Activated T-helper 17 cell treated with anti-CD3 and anti-CD28 coated beads, Interleukin-2, amount 50 U/mL, for 72 hours (primary cell): ENCODE results near the gene HAPSTR1. TPM values are rescaled to one million over a fixed set of nuclear protein-coding genes. Genes with fewer than 3 reads are reported as not detected.
A peak's percentile ranks its signal among the peaks of the same experiment; 100 is the strongest.

Experiments
- ATAC-seq: fragments of 150-1000 bp; cut with Tn5 transposase; replicated peaks from 2 replicates; pipeline ENCODE4 v1.10.0; 2021; ENCODE audit warnings: mild to moderate bottlenecking, moderate library complexity
- H3K27ac Mint-ChIP-seq: one replicate; pipeline ENCODE4 v1.8.0; 2022; ENCODE audit warnings: mixed read lengths
- H3K27me3 Mint-ChIP-seq: one replicate; pipeline ENCODE4 v1.8.0; 2022; ENCODE audit warnings: mixed read lengths
- H3K36me3 Mint-ChIP-seq: one replicate; pipeline ENCODE4 v1.8.0; 2022; ENCODE audit warnings: low read depth, mild to moderate bottlenecking, mixed read lengths
- H3K4me1 Mint-ChIP-seq: one replicate; pipeline ENCODE4 v1.8.0; 2022; ENCODE audit warnings: mixed read lengths
- H3K4me3 Mint-ChIP-seq: one replicate; pipeline ENCODE4 v1.8.0; 2022; ENCODE audit warnings: mild to moderate bottlenecking, mixed read lengths
- H3K9me3 Mint-ChIP-seq: one replicate; pipeline ENCODE4 v1.8.0; 2022; ENCODE audit warnings: mixed read lengths
- total RNA-seq, 2 donors: library from RNA; stranded (reverse); gene quantifications; one replicate each; pipeline ENCODE4 v1.2.3, GENCODE V29; 2022

The HAPSTR1 gene
- total RNA-seq, 2 donors from 2014 or later = 46.1 to 58.1 TPM

- ATAC-seq = no peak
- no peaks in the 10 kb centered on the region for H3K9me3 Mint-ChIP-seq
- no peaks in the 10 kb centered on the region for H3K27me3 Mint-ChIP-seq
- peak overlapping the region; percentile 23 for H3K4me3 Mint-ChIP-seq
- H3K36me3 Mint-ChIP-seq = peaks cover 100% of the 10 kb centered on the region
- peak overlapping the region; percentile 78 for H3K27ac Mint-ChIP-seq
- H3K4me1 Mint-ChIP-seq = peaks cover 66% of the 10 kb centered on the region
Observed at GRCh38 chr16:9114112-9114511, 22.7 kb downstream of the HAPSTR1 start.

DNA sequence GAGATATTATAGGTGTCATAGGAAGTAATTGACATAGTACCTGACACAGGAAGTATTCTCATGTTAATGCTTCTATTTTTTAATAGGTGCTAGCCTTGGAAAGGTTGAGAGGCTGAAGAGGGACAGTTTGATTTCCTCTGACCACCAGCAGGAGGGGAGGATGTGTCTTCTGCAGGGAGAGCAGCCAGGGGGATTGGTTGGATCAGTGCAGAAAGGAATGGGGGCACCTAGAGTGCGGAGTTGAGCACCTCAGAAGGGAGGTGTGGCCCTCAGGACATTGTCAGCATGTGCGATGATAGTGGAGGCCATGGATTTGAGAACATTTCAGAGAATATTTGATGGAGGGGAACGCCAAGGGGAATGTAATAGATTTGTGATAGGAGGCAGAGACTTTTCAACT lies 23.4 kb downstream of the HAPSTR1 start:
- no peak for ATAC-seq
- H3K36me3 Mint-ChIP-seq = peaks cover 100% of the 10 kb centered on the region
- H3K27ac Mint-ChIP-seq = peak overlapping the region; percentile 78
- peaks cover 65% of the 10 kb centered on the region for H3K4me1 Mint-ChIP-seq
- H3K27me3 Mint-ChIP-seq = no peaks in the 10 kb centered on the region
- peak overlapping the region; percentile 23 for H3K4me3 Mint-ChIP-seq
- no peaks in the 10 kb centered on the region for H3K9me3 Mint-ChIP-seq

GRCh38 chr16:9115277-9115676 lies 23.8 kb downstream of the HAPSTR1 start:
- Mint-ChIP-seq H3K9me3 (no peaks in the 10 kb centered on the region), H3K27ac (peak overlapping the region; percentile 78)

GRCh38 chr16:9116141-9116540 lies 24.7 kb downstream of the HAPSTR1 start:
- Mint-ChIP-seq H3K9me3 (no peaks in the 10 kb centered on the region), H3K4me1 (peaks cover 58% of the 10 kb centered on the region), H3K27ac (no peak overlapping the region), H3K36me3 (peaks cover 100% of the 10 kb centered on the region), H3K4me3 (no peak overlapping the region), H3K27me3 (no peaks in the 10 kb centered on the region)
- ATAC-seq = no peak

More at GRCh38 chr16:9115277-9115676, 23.8 kb downstream of the HAPSTR1 start:
- Mint-ChIP-seq H3K4me1 (peaks cover 64% of the 10 kb centered on the region), H3K27me3 (no peaks in the 10 kb centered on the region), H3K4me3 (peak overlapping the region; percentile 23), H3K36me3 (peaks cover 100% of the 10 kb centered on the region)
- no peak for ATAC-seq

- H3K36me3 Mint-ChIP-seq = peaks cover 92% of the 10 kb centered on the region
- H3K27ac Mint-ChIP-seq = no peak overlapping the region
- peaks cover 54% of the 10 kb centered on the region for H3K4me1 Mint-ChIP-seq
- H3K9me3 Mint-ChIP-seq = no peaks in the 10 kb centered on the region
- H3K4me3 Mint-ChIP-seq = no peak overlapping the region
- no peak for ATAC-seq
- H3K27me3 Mint-ChIP-seq = no peaks in the 10 kb centered on the region
Observed at GRCh38 chr16:9118170-9118569, 26.7 kb downstream of the HAPSTR1 start.

DNA sequence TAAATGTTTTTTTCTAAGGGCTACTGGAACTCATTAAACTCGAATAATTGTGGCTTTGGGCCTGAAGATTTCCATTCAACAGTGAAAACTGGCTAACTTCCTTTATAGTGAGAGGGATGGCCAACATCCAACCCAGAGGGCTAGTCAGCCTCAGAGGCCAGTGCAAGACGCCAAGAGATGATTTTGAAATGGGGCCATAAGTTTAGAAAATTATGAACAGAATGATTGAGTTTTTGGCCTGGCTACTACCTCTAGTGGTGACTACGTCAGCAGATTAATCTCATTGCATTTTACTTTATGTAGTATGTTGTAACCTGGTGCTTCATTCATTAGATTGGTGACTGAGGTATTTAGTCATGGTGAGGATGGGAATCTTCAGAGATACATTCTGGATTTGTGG lies 28.4 kb downstream of the HAPSTR1 start:
- Mint-ChIP-seq H3K4me1 (peaks cover 38% of the 10 kb centered on the region), H3K27me3 (no peaks in the 10 kb centered on the region), H3K36me3 (peaks cover 89% of the 10 kb centered on the region), H3K9me3 (no peaks in the 10 kb centered on the region), H3K4me3 (no peak overlapping the region), H3K27ac (peak overlapping the region; percentile 59)
- no peak for ATAC-seq

- Mint-ChIP-seq H3K4me3 (no peak overlapping the region), H3K4me1 (peaks cover 38% of the 10 kb centered on the region), H3K27ac (no peak overlapping the region), H3K27me3 (no peaks in the 10 kb centered on the region), H3K36me3 (peaks cover 63% of the 10 kb centered on the region), H3K9me3 (no peaks in the 10 kb centered on the region)
- no peak for ATAC-seq
Observed at GRCh38 chr16:9122342-9122741, 30.9 kb downstream of the HAPSTR1 start.

DNA sequence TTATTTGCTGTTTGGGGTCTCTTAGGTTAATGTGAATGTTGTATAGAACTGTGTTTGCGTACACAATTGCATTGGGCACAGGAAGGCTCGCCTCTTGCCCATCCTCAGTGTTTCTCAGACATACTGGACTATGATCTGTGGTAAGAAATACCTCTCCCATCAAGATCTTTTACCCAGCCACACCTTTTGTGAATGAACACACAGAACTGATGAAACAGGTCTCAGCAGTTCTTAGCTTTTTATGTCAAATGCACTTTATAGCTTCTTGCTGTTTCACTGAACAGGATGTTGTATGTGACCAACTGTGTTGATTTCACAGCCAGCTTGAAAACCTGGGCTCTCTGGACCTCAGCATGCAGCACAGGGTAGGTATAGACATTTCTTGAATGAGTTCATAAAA lies 31.5 kb downstream of the HAPSTR1 start:
- Mint-ChIP-seq H3K27me3 (no peaks in the 10 kb centered on the region), H3K9me3 (no peaks in the 10 kb centered on the region), H3K4me3 (no peak overlapping the region), H3K36me3 (peaks cover 57% of the 10 kb centered on the region), H3K27ac (no peak overlapping the region), H3K4me1 (peaks cover 38% of the 10 kb centered on the region)
- no peak for ATAC-seq

DNA sequence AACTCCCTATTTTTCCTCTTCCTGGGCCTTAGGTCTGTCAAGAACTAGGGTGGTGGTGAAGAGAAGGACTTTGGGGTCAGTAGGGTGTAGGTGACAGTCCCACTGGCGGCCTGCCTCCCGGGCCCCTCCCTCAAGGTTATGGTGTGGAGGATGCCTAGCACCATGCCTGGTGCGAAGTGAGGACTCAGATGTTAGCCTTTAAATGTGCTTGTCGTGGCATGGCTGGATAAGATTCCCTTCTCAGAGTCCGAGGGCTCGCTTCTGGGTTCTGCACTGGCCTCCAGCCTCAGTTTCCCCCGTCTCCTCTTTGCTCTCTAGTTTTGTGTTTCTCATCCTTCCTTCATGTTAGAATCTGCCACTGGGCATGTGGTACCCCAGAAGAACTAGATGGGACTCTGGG lies 32.0 kb downstream of the HAPSTR1 start:
- H3K27ac Mint-ChIP-seq = no peak overlapping the region
- no peak overlapping the region for H3K4me3 Mint-ChIP-seq
- peaks cover 53% of the 10 kb centered on the region for H3K36me3 Mint-ChIP-seq
- peaks cover 40% of the 10 kb centered on the region for H3K4me1 Mint-ChIP-seq
- H3K9me3 Mint-ChIP-seq = no peaks in the 10 kb centered on the region
- no peak for ATAC-seq
- H3K27me3 Mint-ChIP-seq = no peaks in the 10 kb centered on the region

- no peaks in the 10 kb centered on the region for H3K27me3 Mint-ChIP-seq
- H3K4me1 Mint-ChIP-seq = peaks cover 35% of the 10 kb centered on the region
- H3K36me3 Mint-ChIP-seq = peaks cover 48% of the 10 kb centered on the region
- H3K9me3 Mint-ChIP-seq = no peaks in the 10 kb centered on the region
- peak; percentile 57 for ATAC-seq
- H3K4me3 Mint-ChIP-seq = no peak overlapping the region
- H3K27ac Mint-ChIP-seq = no peak overlapping the region
Observed at GRCh38 chr16:9123871-9124270, 32.4 kb downstream of the HAPSTR1 start.

DNA sequence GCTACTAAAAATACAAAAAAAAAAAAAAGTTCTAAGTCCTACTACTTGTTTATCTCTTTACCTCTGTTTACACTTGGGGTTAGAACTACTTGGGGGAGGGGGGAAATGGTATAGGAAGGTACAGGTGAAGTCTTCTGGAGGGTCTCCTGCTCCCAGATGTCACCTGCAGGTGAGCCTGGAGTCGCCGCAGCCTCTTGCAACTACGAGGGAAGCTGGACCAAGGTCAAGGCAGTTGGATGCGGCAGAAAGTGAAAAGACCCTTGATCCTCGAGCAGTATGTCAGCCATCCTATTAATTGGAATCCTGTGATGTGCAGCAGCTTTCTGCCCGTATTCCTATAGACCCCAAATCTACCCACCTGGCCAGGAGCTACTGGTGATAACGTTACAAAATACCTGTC lies 33.0 kb downstream of the HAPSTR1 start:
- no peaks in the 10 kb centered on the region for H3K9me3 Mint-ChIP-seq
- no peak overlapping the region for H3K27ac Mint-ChIP-seq
- H3K4me3 Mint-ChIP-seq = no peak overlapping the region
- ATAC-seq = no peak
- H3K4me1 Mint-ChIP-seq = peaks cover 31% of the 10 kb centered on the region
- no peaks in the 10 kb centered on the region for H3K27me3 Mint-ChIP-seq
- H3K36me3 Mint-ChIP-seq = peaks cover 42% of the 10 kb centered on the region

DNA sequence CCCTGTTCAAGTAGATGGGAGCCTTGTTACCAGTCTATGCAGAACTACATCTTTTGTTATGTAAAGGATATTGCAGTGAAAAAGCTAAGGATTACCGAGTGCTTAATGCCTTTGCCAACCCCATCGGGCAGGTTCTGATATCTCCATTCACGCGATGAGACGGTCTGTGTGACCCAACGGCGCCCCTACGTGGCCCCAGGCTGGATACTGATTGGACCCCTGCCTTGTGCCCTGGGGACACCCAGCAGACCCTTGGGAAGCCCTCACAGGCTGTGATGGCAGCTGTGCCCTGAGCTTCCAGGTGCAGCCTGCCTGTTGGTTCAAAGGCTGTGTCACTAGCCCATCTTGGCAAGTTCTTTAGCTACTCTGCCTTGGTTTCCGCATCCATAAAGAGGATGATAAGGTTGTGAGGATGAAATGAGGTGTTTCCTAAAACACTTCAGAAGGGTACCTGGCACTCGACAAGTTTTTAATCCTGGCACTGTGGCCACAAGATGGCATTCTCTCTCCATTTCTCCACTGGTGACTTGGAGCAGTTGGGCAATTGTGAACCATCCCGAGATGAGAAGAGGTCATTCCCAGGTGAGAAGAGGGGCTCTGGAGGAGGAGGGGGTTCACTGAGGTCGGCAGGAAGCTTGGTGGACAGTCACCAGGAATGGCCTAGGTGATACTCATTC lies 33.6 kb downstream of the HAPSTR1 start:
- H3K27me3 Mint-ChIP-seq = no peaks in the 10 kb centered on the region
- no peaks in the 10 kb centered on the region for H3K9me3 Mint-ChIP-seq
- peaks cover 27% of the 10 kb centered on the region for H3K4me1 Mint-ChIP-seq
- H3K36me3 Mint-ChIP-seq = peaks cover 36% of the 10 kb centered on the region
- H3K27ac Mint-ChIP-seq = peak overlapping the region; percentile 59
- peak overlapping the region; percentile 15 for H3K4me3 Mint-ChIP-seq
- ATAC-seq = no peak

DNA sequence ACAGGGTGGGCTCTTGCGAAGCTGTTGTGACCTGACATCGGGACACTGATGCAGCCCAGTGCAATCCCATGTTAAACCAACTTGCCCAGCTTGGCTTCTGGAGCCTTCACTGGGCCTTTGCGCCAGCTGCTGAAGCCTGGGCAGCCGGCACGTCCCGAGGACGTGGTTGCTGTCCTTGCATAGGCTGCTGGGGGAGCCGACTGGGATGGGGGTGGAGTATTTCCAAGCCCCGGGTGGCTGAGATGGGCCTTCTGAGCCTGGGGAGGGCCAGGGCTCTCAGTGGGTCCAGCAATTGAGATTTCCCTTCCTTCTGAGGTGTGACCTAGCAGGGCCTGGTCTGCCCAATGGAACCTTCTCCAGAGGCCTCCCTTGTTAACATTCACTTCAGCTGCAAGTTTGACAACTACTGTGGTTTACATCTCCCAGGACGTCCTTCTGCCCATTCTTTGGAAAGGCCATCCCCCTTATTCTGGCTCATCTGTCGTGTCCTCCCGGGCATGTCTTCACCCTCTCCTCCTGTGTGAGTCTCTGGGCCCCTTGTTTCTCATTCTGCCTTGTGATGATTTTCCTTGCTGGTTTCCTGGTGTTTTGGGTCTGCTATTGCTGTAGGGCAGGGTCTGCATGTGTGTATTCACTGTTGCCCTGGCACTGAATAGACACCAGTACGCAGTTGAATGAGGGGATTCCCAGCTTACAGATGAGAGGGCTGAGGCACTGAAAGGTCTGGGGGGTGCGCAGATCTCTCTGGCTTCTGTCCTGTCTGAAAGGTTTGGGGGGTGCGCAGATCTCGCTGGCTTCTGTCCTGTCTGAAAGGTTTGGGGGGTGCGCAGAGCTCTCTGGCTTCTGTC lies 34.4 kb downstream of the HAPSTR1 start:
- peaks cover 28% of the 10 kb centered on the region for H3K36me3 Mint-ChIP-seq
- H3K9me3 Mint-ChIP-seq = no peaks in the 10 kb centered on the region
- peak overlapping the region; percentile 61 for H3K4me3 Mint-ChIP-seq
- peaks cover 27% of the 10 kb centered on the region for H3K4me1 Mint-ChIP-seq
- no peak for ATAC-seq
- no peaks in the 10 kb centered on the region for H3K27me3 Mint-ChIP-seq
- H3K27ac Mint-ChIP-seq = peak overlapping the region; percentile 89

DNA sequence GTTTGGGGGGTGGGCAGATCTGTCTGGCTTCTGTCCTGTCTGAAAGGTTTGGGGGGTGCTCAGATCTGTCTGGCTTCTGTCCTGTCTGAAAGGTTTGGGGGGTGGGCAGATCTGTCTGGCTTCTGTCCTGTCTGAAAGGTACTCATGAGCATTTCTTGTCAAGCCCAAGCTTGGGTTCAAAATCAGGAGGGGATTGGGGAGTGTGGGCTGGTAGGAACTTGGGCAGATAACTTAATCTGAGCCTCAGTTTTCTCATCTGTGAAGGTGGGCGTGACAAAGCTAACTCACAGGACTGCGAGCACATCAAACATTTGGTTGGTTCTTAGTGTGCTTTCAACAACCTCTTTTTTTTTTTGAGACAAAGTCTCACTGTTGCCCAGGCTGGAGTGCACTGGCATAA lies 35.2 kb downstream of the HAPSTR1 start:
- Mint-ChIP-seq H3K27me3 (no peaks in the 10 kb centered on the region), H3K27ac (peak overlapping the region; percentile 89), H3K9me3 (no peaks in the 10 kb centered on the region), H3K4me3 (peak overlapping the region; percentile 61), H3K4me1 (peaks cover 27% of the 10 kb centered on the region), H3K36me3 (peaks cover 21% of the 10 kb centered on the region)
- no peak for ATAC-seq
